Measurements from ENCODE around the gene COL19A1.
A peak's percentile ranks its signal among the peaks of the same experiment; 100 is the strongest.

Gene COL19A1

GRCh38 chr6:70225055-70225454 is 358.7 kb downstream of the COL19A1 start:
- Histone ChIP-seq H3K27me3 (replicated peaks; ENCODE audit: insufficient read depth, low read length) (no peaks in the 10 kb centered on the region), H3K79me2 (ENCODE audit: low read length) (no peaks in the 10 kb centered on the region), H3K27ac (ENCODE audit: low read length) (no peak overlapping the region), H4K20me1 (ENCODE audit: insufficient read depth, low read length) (no peaks in the 10 kb centered on the region), H3K4me1 (ENCODE audit: low read length) (peaks cover 1% of the 10 kb centered on the region; the same call in 1 of the 2 replicates), H3K36me3 (replicated peaks; ENCODE audit: insufficient read depth, low read length) (no peaks in the 10 kb centered on the region), H3K9me2 (replicated peaks; ENCODE audit: insufficient read depth, low read length) (no peaks in the 10 kb centered on the region), H3K4me3 (ENCODE audit: low read length) (no peak overlapping the region), H2AFZ (ENCODE audit: low read length) (no peak overlapping the region), H3F3A (ENCODE audit: insufficient read depth, low read length) (no peaks in the 10 kb centered on the region), H3K9me3 (replicated peaks; ENCODE audit: insufficient read depth, low read length) (no peaks in the 10 kb centered on the region), H3K9ac (ENCODE audit: low read length) (no peak overlapping the region), H3K4me2 (ENCODE audit: low read depth, low read length) (no peak overlapping the region)
- DNase-seq, result no peak
- no peak for TF ChIP-seq EZH2 (optimal IDR thresholded peaks at IDR 0.05; ENCODE audit: low read depth, low read length)
- no peak for TF ChIP-seq EZH2phosphoT487 (IDR thresholded peaks at IDR 0.05; ENCODE audit: low read length)
- no peak for TF ChIP-seq CTCF (IDR thresholded peaks at IDR 0.05; ENCODE audit: low read length)

- Histone ChIP-seq H4K20me1 (ENCODE audit: insufficient read depth, low read length) (no peaks in the 10 kb centered on the region), H3K79me2 (ENCODE audit: low read length) (no peaks in the 10 kb centered on the region), H3K36me3 (replicated peaks; ENCODE audit: insufficient read depth, low read length) (no peaks in the 10 kb centered on the region), H3K4me3 (ENCODE audit: low read length) (no peak overlapping the region), H3K27me3 (replicated peaks; ENCODE audit: insufficient read depth, low read length) (no peaks in the 10 kb centered on the region), H2AFZ (ENCODE audit: low read length) (no peak overlapping the region), H3K9me2 (replicated peaks; ENCODE audit: insufficient read depth, low read length) (no peaks in the 10 kb centered on the region), H3K4me2 (ENCODE audit: low read depth, low read length) (no peak overlapping the region), H3K9me3 (replicated peaks; ENCODE audit: insufficient read depth, low read length) (no peaks in the 10 kb centered on the region), H3K9ac (ENCODE audit: low read length) (no peak overlapping the region), H3K4me1 (ENCODE audit: low read length) (peaks cover 19% of the 10 kb centered on the region), H3K27ac (ENCODE audit: low read length) (no peak overlapping the region), H3F3A (ENCODE audit: insufficient read depth, low read length) (peaks cover 9% of the 10 kb centered on the region; the same call in 1 of the 2 replicates)
- no peak for DNase-seq
- TF ChIP-seq EZH2phosphoT487 (IDR thresholded peaks at IDR 0.05; ENCODE audit: low read length) (no peak), CTCF (IDR thresholded peaks at IDR 0.05; ENCODE audit: low read length) (no peak), EZH2 (optimal IDR thresholded peaks at IDR 0.05; ENCODE audit: low read depth, low read length) (no peak)
These were observed 365.0 kb downstream of the COL19A1 start for GRCh38 chr6:70231311-70231710.

- DNase-seq, result peak; percentile 75
- H3F3A ChIP-seq (ENCODE audit: insufficient read depth, low read length), result peaks cover 9% of the 10 kb centered on the region; the same call in 1 of the 2 replicates
- no peaks in the 10 kb centered on the region for H3K36me3 ChIP-seq (replicated peaks; ENCODE audit: insufficient read depth, low read length)
- no peaks in the 10 kb centered on the region for H3K9me3 ChIP-seq (replicated peaks; ENCODE audit: insufficient read depth, low read length)
- H3K9ac ChIP-seq (ENCODE audit: low read length), result no peak overlapping the region
- no peak overlapping the region for H2AFZ ChIP-seq (ENCODE audit: low read length)
- peaks cover 19% of the 10 kb centered on the region for H3K4me1 ChIP-seq (ENCODE audit: low read length)
- no peaks in the 10 kb centered on the region for H4K20me1 ChIP-seq (ENCODE audit: insufficient read depth, low read length)
- H3K4me2 ChIP-seq (ENCODE audit: low read depth, low read length), result peak overlapping the region; percentile 25; the same call in 1 of the 2 replicates
- no peaks in the 10 kb centered on the region for H3K27me3 ChIP-seq (replicated peaks; ENCODE audit: insufficient read depth, low read length)
- no peaks in the 10 kb centered on the region for H3K9me2 ChIP-seq (replicated peaks; ENCODE audit: insufficient read depth, low read length)
- no peak for TF ChIP-seq EZH2 (optimal IDR thresholded peaks at IDR 0.05; ENCODE audit: low read depth, low read length)
- TF ChIP-seq CTCF (IDR thresholded peaks at IDR 0.05; ENCODE audit: low read length), result no peak
- TF ChIP-seq EZH2phosphoT487 (IDR thresholded peaks at IDR 0.05; ENCODE audit: low read length), result no peak
- no peak overlapping the region for H3K4me3 ChIP-seq (ENCODE audit: low read length)
- H3K79me2 ChIP-seq (ENCODE audit: low read length), result no peaks in the 10 kb centered on the region
- peak overlapping the region; percentile 6; the same call in 1 of the 2 replicates for H3K27ac ChIP-seq (ENCODE audit: low read length)
These were observed 368.3 kb downstream of the COL19A1 start for GRCh38 chr6:70234561-70235236.

Data from MM.1S (cell line).